Measurements from ENCODE around the gene CARTPT.

DNA sequence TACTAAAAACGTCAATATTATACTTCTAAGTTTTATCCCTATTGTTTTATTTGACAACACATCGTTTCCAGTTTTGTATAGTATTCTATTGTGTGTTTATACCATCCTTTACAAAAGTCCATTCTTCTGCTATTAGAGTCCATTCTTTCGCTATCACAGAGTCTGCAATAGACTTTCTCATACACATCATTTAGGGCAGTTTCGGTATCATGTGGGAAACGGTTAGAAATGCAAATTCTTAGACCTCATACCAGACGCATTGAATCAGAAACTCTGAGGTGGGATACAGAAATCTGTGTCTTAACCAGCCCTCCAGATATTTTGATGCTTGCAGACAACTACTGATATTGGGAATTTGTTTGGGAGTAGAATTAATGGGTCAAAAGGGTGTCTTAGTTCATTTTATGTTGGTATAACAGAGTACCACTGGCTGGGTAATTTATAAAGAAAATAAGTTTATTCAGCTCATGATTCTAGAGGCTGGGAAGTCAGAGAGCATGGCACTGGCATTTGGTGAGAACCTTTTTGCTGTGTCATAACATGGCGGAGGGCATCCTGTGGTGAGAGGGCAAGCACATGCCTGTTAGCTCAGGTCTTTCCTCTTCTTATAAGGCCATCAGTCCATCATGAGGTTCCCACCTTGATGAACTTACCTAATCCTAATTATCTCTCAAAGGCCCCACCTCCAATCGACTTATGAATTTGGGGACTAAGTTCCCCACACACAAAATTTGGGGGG, 21.1 kb downstream of the CARTPT start:
- TF ChIP-seq, protein P1, sequence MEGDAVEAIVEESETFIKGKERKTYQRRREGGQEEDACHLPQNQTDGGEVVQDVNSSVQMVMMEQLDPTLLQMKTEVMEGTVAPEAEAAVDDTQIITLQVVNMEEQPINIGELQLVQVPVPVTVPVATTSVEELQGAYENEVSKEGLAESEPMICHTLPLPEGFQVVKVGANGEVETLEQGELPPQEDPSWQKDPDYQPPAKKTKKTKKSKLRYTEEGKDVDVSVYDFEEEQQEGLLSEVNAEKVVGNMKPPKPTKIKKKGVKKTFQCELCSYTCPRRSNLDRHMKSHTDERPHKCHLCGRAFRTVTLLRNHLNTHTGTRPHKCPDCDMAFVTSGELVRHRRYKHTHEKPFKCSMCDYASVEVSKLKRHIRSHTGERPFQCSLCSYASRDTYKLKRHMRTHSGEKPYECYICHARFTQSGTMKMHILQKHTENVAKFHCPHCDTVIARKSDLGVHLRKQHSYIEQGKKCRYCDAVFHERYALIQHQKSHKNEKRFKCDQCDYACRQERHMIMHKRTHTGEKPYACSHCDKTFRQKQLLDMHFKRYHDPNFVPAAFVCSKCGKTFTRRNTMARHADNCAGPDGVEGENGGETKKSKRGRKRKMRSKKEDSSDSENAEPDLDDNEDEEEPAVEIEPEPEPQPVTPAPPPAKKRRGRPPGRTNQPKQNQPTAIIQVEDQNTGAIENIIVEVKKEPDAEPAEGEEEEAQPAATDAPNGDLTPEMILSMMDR (conservative IDR thresholded peaks at IDR 0.05 in 1 of 2, IDR thresholded peaks at IDR 0.05 in 1 of 2; ENCODE audit: low read depth in 1 of 2, low read length in 2 of 2), result no peak
- TF ChIP-seq EZH2 (IDR thresholded peaks at IDR 0.05; ENCODE audit: low read length, missing control alignments), result no peak
